PC-3 (cell line): ENCODE results near the gene MRPL20. TPM values are rescaled to one million over a fixed set of nuclear protein-coding genes. Genes with fewer than 3 reads are reported as not detected.
"Not testable (repeated sequence)": the region's sequence is repeated elsewhere in the genome, so short reads cannot be mapped to it uniquely, and the experiment has no call there.

Experiments used
- ATAC-seq: fragments of 200-7000 bp; cut with Tn5 transposase; 2 replicates; pipeline ENCODE4 v1.9.1; 2020; ENCODE audit warnings: mild to moderate bottlenecking, moderate library complexity
- BruUV-seq: library from RNA; stranded (reverse); fragments of 400-500 nt; replicated peaks from 2 replicates; lab custom pipeline; 2021; lab: Mats Ljungman, UMichigan
- CTCF ChIA-PET: fragments of 300-600 bp; sonication (Branson Sonifier 250); formaldehyde crosslinking; loops from one replicate; lab custom pipeline; 2022; ENCODE audit warnings: antibody characterized with exemption; lab: Charles Lee
- POLR2A ChIA-PET: fragments of 300-600 bp; sonication (Branson Sonifier 250); formaldehyde crosslinking; loops from one replicate; lab custom pipeline; 2022; ENCODE audit warnings: antibody characterized with exemption; ENCODE audit not compliant: unreplicated experiment; lab: Charles Lee
- DNase-seq: peaks from one replicate; pipeline ENCODE4 v3.0.0-alpha.2; 2015
- H2AFZ ChIP-seq: fragments of 300-600 bp; sonication (generic); 2 replicates; pipeline ENCODE4 v1.6.0; 2016; ENCODE audit warnings: antibody characterized with exemption, low read length
- H3F3A ChIP-seq: fragments of 300-600 bp; sonication (generic); one replicate; pipeline ENCODE4 v1.6.0; 2017; ENCODE audit warnings: antibody characterized with exemption, low read length, control low read depth, mild to moderate bottlenecking; ENCODE audit not compliant: unreplicated experiment
- H3K27ac ChIP-seq: fragments of 300-600 bp; sonication (generic); 2 replicates; pipeline ENCODE4 v1.5.1; 2016; ENCODE audit warnings: mild to moderate bottlenecking, low read length
- H3K27me3 ChIP-seq: fragments of 300-600 bp; sonication (generic); 2 replicates; pipeline ENCODE4 v1.6.1; 2016; ENCODE audit warnings: low read length, mixed read lengths
- H3K36me3 ChIP-seq: fragments of 300-600 bp; sonication (generic); 2 replicates; pipeline ENCODE4 v1.6.1; 2016; ENCODE audit warnings: low read depth, mixed run types, low read length, mixed read lengths
- H3K4me1 ChIP-seq: fragments of 300-600 bp; sonication (generic); 2 replicates; pipeline ENCODE4 v1.5.1; 2016; ENCODE audit warnings: low read length; ENCODE audit not compliant: insufficient read depth
- H3K4me2 ChIP-seq: fragments of 300-600 bp; sonication (generic); 2 replicates; pipeline ENCODE4 v1.6.0; 2016; ENCODE audit warnings: low read length
- H3K4me3 ChIP-seq: fragments of 300-600 bp; sonication (generic); 2 replicates; pipeline ENCODE4 v1.5.1; 2016; ENCODE audit warnings: mild to moderate bottlenecking, low read length, mixed read lengths
- H3K79me2 ChIP-seq: fragments of 300-600 bp; sonication (generic); 2 replicates; pipeline ENCODE4 v1.6.1; 2017; ENCODE audit warnings: low read length, mixed read lengths
- H3K9ac ChIP-seq: fragments of 300-600 bp; sonication (generic); 2 replicates; pipeline ENCODE4 v1.6.0; 2016; ENCODE audit warnings: mild to moderate bottlenecking, low read length
- H3K9me2 ChIP-seq: fragments of 300-600 bp; sonication (generic); replicated peaks from 2 replicates; pipeline ENCODE4 v1.6.1; 2016; ENCODE audit warnings: mixed run types, low read length, mixed read lengths
- H3K9me3 ChIP-seq: fragments of 300-600 bp; sonication (generic); 2 replicates; pipeline ENCODE4 v1.6.1; 2016; ENCODE audit warnings: low read length, mixed read lengths
- H4K20me1 ChIP-seq: fragments of 300-600 bp; sonication (generic); 2 replicates; pipeline ENCODE4 v1.6.1; 2016; ENCODE audit warnings: low read length, mixed read lengths
- CTCF ChIP-seq: fragments of 300-600 bp; sonication (generic); conservative IDR thresholded peaks from 2 replicates; pipeline ENCODE4 v1.5.1; 2017; ENCODE audit warnings: antibody characterized with exemption, low read depth, mild to moderate bottlenecking, low read length
- EZH2 ChIP-seq: fragments of 300-600 bp; sonication (generic); IDR thresholded peaks from one replicate; pipeline ENCODE4 v1.6.1; 2017; ENCODE audit warnings: antibody characterized with exemption, mild to moderate bottlenecking, low read length; ENCODE audit not compliant: unreplicated experiment
- EZH2phosphoT487 ChIP-seq: fragments of 300-600 bp; sonication (generic); IDR thresholded peaks from 2 replicates; pipeline ENCODE4 v1.6.1; 2018; ENCODE audit warnings: mild to moderate bottlenecking, antibody characterized with exemption, low read length, borderline replicate concordance
- intact Hi-C: fragments of 100-400 bp; cut with micrococcal nuclease; formaldehyde crosslinking; loops from 2 replicates; pipeline ENCODE4 v1.9.0; 2023
- total RNA-seq: library from RNA; depleted of rRNA; stranded (reverse); fragments of >200 nt; gene quantifications from 2 replicates; pipeline ENCODE4 v1.2.3, GENCODE V29; 2014

Gene MRPL20
- total RNA-seq, 1 experiment from 2014 or later: 506 TPM

- no peak overlapping the region for H3K9ac ChIP-seq
- no peaks in the 10 kb centered on the region for H3K27me3 ChIP-seq
- CTCF ChIA-PET: no interaction called here
- intact Hi-C loops: no loop called here
- peaks cover 4% of the 10 kb centered on the region for H3F3A ChIP-seq
- no peaks in the 10 kb centered on the region for H3K36me3 ChIP-seq
- DNase-seq (no peak), ATAC-seq (peak; percentile 3; the same call in 1 of the 2 replicates)
- no peak overlapping the region for H3K27ac ChIP-seq
- no peaks in the 10 kb centered on the region for H3K79me2 ChIP-seq
- H3K9me3 ChIP-seq: no peaks in the 10 kb centered on the region
- TF ChIP-seq EZH2 (no peak), EZH2phosphoT487 (no peak), CTCF (no peak; the same call in 1 of the 2 replicates)
- 0 out of 2 replicates have a peak overlapping the region, but pooled peaks have one; percentile 39 for H2AFZ ChIP-seq
- H3K9me2 ChIP-seq: no peaks in the 10 kb centered on the region
- no peaks in the 10 kb centered on the region for H4K20me1 ChIP-seq
- no peak overlapping the region for H3K4me2 ChIP-seq
- POLR2A ChIA-PET: no interaction called here
- H3K4me3 ChIP-seq: no peak overlapping the region
- peaks cover 37% of the 10 kb centered on the region for H3K4me1 ChIP-seq
- BruUV-seq: no TSS peak
Observed at GRCh38 chr1:1430114-1430982, 23.3 kb upstream of the MRPL20 start.

GRCh38 chr1:1429671-1430073, 22.6 kb upstream of the MRPL20 start:
- peaks cover 4% of the 10 kb centered on the region for H3F3A ChIP-seq
- H3K36me3 ChIP-seq: no peaks in the 10 kb centered on the region
- TF ChIP-seq CTCF (no peak), EZH2 (no peak), EZH2phosphoT487 (no peak)
- H3K9ac ChIP-seq: no peak overlapping the region
- intact Hi-C loops: no loop called here
- no peaks in the 10 kb centered on the region for H4K20me1 ChIP-seq
- H3K9me3 ChIP-seq: no peaks in the 10 kb centered on the region
- DNase-seq (no peak), ATAC-seq (no peak)
- peaks cover 30% of the 10 kb centered on the region for H3K4me1 ChIP-seq
- BruUV-seq: no TSS peak
- CTCF ChIA-PET: no interaction called here
- no peaks in the 10 kb centered on the region for H3K27me3 ChIP-seq
- POLR2A ChIA-PET: no interaction called here
- no peak overlapping the region for H3K4me2 ChIP-seq
- no peaks in the 10 kb centered on the region for H3K79me2 ChIP-seq
- no peak overlapping the region for H2AFZ ChIP-seq
- no peak overlapping the region for H3K27ac ChIP-seq
- no peak overlapping the region for H3K4me3 ChIP-seq
- no peaks in the 10 kb centered on the region for H3K9me2 ChIP-seq

GRCh38 chr1:1428967-1429366, 21.9 kb upstream of the MRPL20 start:
- DNase-seq, ATAC-seq, H3K27ac ChIP-seq, H3K4me2 ChIP-seq, H3K9me2 ChIP-seq, H2AFZ ChIP-seq, H3K9ac ChIP-seq, intact Hi-C loops, CTCF ChIA-PET, H3F3A ChIP-seq, H3K9me3 ChIP-seq, H4K20me1 ChIP-seq, H3K79me2 ChIP-seq, BruUV-seq, H3K36me3 ChIP-seq, POLR2A ChIA-PET, H3K27me3 ChIP-seq, H3K4me3 ChIP-seq: not testable (repeated sequence)
- H3K4me1 ChIP-seq: peaks cover 25% of the 10 kb centered on the region
